Measurements from ENCODE around the gene TRIM14.

TRIM14 gene

GRCh38 chr9:98104445-98104881, 14.6 kb downstream of the TRIM14 start:
- peaks cover 70% of the 10 kb centered on the region for H3K4me1 ChIP-seq (ENCODE audit: insufficient read depth, low read length, poor library complexity, severe bottlenecking)
- TF ChIP-seq CTCF (conservative IDR thresholded peaks at IDR 0.05; ENCODE audit: low read length) (no peak), EZH2phosphoT487 (IDR thresholded peaks at IDR 0.05; ENCODE audit: borderline replicate concordance) (no peak)
- peaks cover 14% of the 10 kb centered on the region for H3F3A ChIP-seq (ENCODE audit: low read depth)
- H3K27me3 ChIP-seq (ENCODE audit: insufficient read depth, low read length, poor library complexity, severe bottlenecking), result no peaks in the 10 kb centered on the region
- H3K9ac ChIP-seq (ENCODE audit: low read depth, low read length, poor library complexity, severe bottlenecking), result peak overlapping the region; percentile 42
- H3K4me3 ChIP-seq (ENCODE audit: low read length, poor library complexity, severe bottlenecking), result no peak overlapping the region
- H2AFZ ChIP-seq (ENCODE audit: low read length), result no peak overlapping the region; the same call in 1 of the 2 replicates
- no peaks in the 10 kb centered on the region for H3K9me2 ChIP-seq (replicated peaks; ENCODE audit: low read depth, low read length)
- no peaks in the 10 kb centered on the region for H4K20me1 ChIP-seq (ENCODE audit: insufficient read depth, low read length, poor library complexity, severe bottlenecking)
- peak overlapping the region; percentile 16 for H3K4me2 ChIP-seq (ENCODE audit: low read depth, low read length, poor library complexity, severe bottlenecking)
- 0 out of 2 replicates have a peak, but pooled peaks cover 3% of the 10 kb centered on the region for H3K36me3 ChIP-seq (ENCODE audit: insufficient read depth, low read length)
- H3K79me2 ChIP-seq (ENCODE audit: insufficient read depth, low read length), result peaks cover 3% of the 10 kb centered on the region; the same call in 1 of the 2 replicates
- no peaks in the 10 kb centered on the region for H3K9me3 ChIP-seq (ENCODE audit: insufficient read depth, low read depth, low read length)

GRCh38 chr9:98101868-98102273, 17.2 kb downstream of the TRIM14 start:
- Histone ChIP-seq H3K9me2 (replicated peaks; ENCODE audit: low read depth, low read length) (no peaks in the 10 kb centered on the region), H3K4me1 (ENCODE audit: insufficient read depth, low read length, poor library complexity, severe bottlenecking) (peaks cover 50% of the 10 kb centered on the region), H3K9ac (ENCODE audit: low read depth, low read length, poor library complexity, severe bottlenecking) (peak overlapping the region; percentile 68), H3K79me2 (ENCODE audit: insufficient read depth, low read length) (peaks cover 3% of the 10 kb centered on the region; the same call in 1 of the 2 replicates), H3K4me2 (ENCODE audit: low read depth, low read length, poor library complexity, severe bottlenecking) (peak overlapping the region; percentile 90), H2AFZ (ENCODE audit: low read length) (no peak overlapping the region), H3F3A (ENCODE audit: low read depth) (peaks cover 14% of the 10 kb centered on the region), H3K27me3 (ENCODE audit: insufficient read depth, low read length, poor library complexity, severe bottlenecking) (no peaks in the 10 kb centered on the region), H3K4me3 (ENCODE audit: low read length, poor library complexity, severe bottlenecking) (peak overlapping the region; percentile 66), H4K20me1 (ENCODE audit: insufficient read depth, low read length, poor library complexity, severe bottlenecking) (no peaks in the 10 kb centered on the region), H3K36me3 (ENCODE audit: insufficient read depth, low read length) (peaks cover 21% of the 10 kb centered on the region; the same call in 1 of the 2 replicates), H3K9me3 (ENCODE audit: insufficient read depth, low read depth, low read length) (no peaks in the 10 kb centered on the region)
- TF ChIP-seq EZH2phosphoT487 (IDR thresholded peaks at IDR 0.05; ENCODE audit: borderline replicate concordance), result no peak
- TF ChIP-seq CTCF (conservative IDR thresholded peaks at IDR 0.05; ENCODE audit: low read length), result no peak

DNA sequence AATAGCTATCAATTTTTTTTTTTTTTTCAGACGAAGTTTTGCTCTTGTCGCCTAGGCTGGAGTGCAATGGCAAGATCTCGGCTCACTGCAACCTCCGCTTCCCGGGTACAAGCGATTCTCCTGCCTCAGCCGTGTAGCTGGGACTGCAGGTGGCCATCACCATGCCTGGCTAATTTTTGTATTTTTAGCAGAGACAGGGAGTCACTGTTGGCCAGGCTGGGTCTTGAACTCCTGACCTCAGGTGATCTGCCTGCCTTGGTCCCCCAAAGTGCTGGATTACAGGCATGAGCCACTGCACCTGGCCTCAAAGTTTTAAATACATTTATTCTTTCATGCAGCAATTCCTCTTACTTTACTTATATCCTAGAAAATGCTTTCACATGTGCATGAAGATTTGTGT, 17.6 kb downstream of the TRIM14 start:
- Histone ChIP-seq H3K36me3 (ENCODE audit: insufficient read depth, low read length) (peaks cover 21% of the 10 kb centered on the region; the same call in 1 of the 2 replicates), H3K9me2 (replicated peaks; ENCODE audit: low read depth, low read length) (no peaks in the 10 kb centered on the region), H3K4me2 (ENCODE audit: low read depth, low read length, poor library complexity, severe bottlenecking) (peak overlapping the region; percentile 78), H2AFZ (ENCODE audit: low read length) (no peak overlapping the region), H3K79me2 (ENCODE audit: insufficient read depth, low read length) (peaks cover 3% of the 10 kb centered on the region; the same call in 1 of the 2 replicates), H3K27me3 (ENCODE audit: insufficient read depth, low read length, poor library complexity, severe bottlenecking) (no peaks in the 10 kb centered on the region), H3K4me1 (ENCODE audit: insufficient read depth, low read length, poor library complexity, severe bottlenecking) (peaks cover 50% of the 10 kb centered on the region), H3K9ac (ENCODE audit: low read depth, low read length, poor library complexity, severe bottlenecking) (peak overlapping the region; percentile 67), H3F3A (ENCODE audit: low read depth) (peaks cover 14% of the 10 kb centered on the region), H3K4me3 (ENCODE audit: low read length, poor library complexity, severe bottlenecking) (peak overlapping the region; percentile 62), H4K20me1 (ENCODE audit: insufficient read depth, low read length, poor library complexity, severe bottlenecking) (no peaks in the 10 kb centered on the region), H3K9me3 (ENCODE audit: insufficient read depth, low read depth, low read length) (no peaks in the 10 kb centered on the region)
- no peak for TF ChIP-seq CTCF (conservative IDR thresholded peaks at IDR 0.05; ENCODE audit: low read length)
